Esophagus (tissue), 2 donors: ENCODE measurements around the gene ORM1. TPM values are rescaled to one million over a fixed set of nuclear protein-coding genes. Genes with fewer than 3 reads are reported as not detected.

Source experiments
- H3K27ac ChIP-seq, 2 donors: one replicate each; pipeline ENCODE4 v1.5.1; 2013; ENCODE audit warnings: low read depth in 2 of 2, mild to moderate bottlenecking in 2 of 2, inconsistent platforms in 1 of 2, low read length in 1 of 2, moderate library complexity in 1 of 2
- H3K27me3 ChIP-seq, 2 donors: one replicate each; pipeline ENCODE4 v1.6.1; 2013; ENCODE audit warnings: low read length in 2 of 2, control low read depth in 1 of 2, mild to moderate bottlenecking in 1 of 2; ENCODE audit not compliant: insufficient read depth in 2 of 2, control insufficient read depth in 1 of 2
- H3K36me3 ChIP-seq, 2 donors: one replicate each; pipeline ENCODE4 v1.6.1; 2013; ENCODE audit warnings: low read length in 1 of 2; ENCODE audit not compliant: control insufficient read depth in 2 of 2, insufficient read depth in 2 of 2
- H3K4me1 ChIP-seq, 2 donors: one replicate each; pipeline ENCODE4 v1.6.1; 2013; ENCODE audit warnings: low read length in 1 of 2; ENCODE audit not compliant: control insufficient read depth in 2 of 2, insufficient read depth in 2 of 2
- H3K4me3 ChIP-seq, 2 donors: one replicate each; pipeline ENCODE4 v1.5.1; 2013; ENCODE audit warnings: low read length in 2 of 2, mild to moderate bottlenecking in 2 of 2, low read depth in 1 of 2, moderate library complexity in 1 of 2
- H3K9me3 ChIP-seq, 2 donors: one replicate each; pipeline ENCODE4 v1.6.1; 2013; ENCODE audit warnings: mild to moderate bottlenecking in 2 of 2, low read depth in 1 of 2, low read length in 1 of 2, moderate library complexity in 1 of 2; ENCODE audit not compliant: control insufficient read depth in 2 of 2, insufficient read depth in 1 of 2
- WGBS, 2 donors: extraction: QIAGEN DNeasy Blood & Tissue Kit; methylation state at CpG; one replicate each; pipeline ENCODE4 v1.1.7; 2013; 5-methylcytosine and 5-hydroxymethylcytosine counted together
- polyA plus RNA-seq, 2 donors: library from polyadenylated mRNA; stranded (reverse); fragments of 200-250 nt; gene quantifications; one replicate each; pipeline ENCODE4 v1.2.3, GENCODE V29; 2013
- donor health status: healthy with polysubstance abuse.
- donor health status: Bipolar disorder and iron deficiency.

ORM1 gene
- polyA plus RNA-seq, 2 donors: 0.11 TPM; not detected in 1

DNA sequence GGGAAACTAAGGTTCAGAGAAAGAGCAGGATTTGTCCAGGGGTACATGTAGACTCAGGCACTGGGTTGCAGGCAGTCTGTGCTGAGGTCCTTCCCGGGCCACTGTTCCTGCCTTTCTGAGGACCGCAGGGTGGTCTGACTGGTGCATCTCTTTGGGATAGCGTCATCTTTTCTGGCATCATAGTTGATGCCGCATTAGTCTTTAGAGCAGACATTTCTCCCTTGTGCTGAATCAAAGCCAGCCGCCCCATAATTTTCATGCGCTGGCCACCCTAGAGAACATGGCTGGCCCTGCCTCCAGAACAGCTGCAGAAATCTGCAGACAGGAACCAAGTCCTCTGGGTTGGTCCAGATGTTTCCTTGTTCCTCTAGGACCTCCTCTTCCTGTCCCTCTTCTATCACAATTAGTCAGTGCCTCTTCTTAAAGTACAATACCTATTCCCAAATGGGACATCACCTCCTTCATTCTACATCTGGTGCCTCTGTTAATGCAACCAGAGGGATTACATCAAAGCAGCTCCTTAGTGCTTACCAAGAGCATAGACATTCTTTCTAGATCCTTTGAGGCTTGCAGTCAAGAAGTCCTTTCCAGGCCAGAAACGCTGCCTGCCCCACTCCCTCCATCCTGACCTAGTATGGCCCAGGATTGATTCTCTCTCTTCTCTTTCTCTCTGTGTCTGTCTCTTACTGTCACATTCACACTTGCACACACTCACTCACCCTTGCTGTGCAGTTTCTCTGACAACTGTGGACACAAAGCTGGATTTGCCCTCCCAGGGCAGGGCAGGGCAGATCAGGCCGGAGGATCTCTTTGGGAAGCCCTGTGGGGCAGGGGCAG lies 42.0 kb upstream of the ORM1 start:
- Histone ChIP-seq H3K27ac (no peak overlapping the region), H3K4me3 (no peak overlapping the region), H3K36me3 (no peaks in the 10 kb centered on the region), H3K4me1 (peaks cover 0 to 9% of the 10 kb centered on the region in 2 donors), H3K27me3 (no peaks in the 10 kb centered on the region), H3K9me3 (no peaks in the 10 kb centered on the region)
- 77 to 81% methylated on average over 8 of the region's 8 CpGs for whole genome bisulfite sequencing, 2 donors

DNA sequence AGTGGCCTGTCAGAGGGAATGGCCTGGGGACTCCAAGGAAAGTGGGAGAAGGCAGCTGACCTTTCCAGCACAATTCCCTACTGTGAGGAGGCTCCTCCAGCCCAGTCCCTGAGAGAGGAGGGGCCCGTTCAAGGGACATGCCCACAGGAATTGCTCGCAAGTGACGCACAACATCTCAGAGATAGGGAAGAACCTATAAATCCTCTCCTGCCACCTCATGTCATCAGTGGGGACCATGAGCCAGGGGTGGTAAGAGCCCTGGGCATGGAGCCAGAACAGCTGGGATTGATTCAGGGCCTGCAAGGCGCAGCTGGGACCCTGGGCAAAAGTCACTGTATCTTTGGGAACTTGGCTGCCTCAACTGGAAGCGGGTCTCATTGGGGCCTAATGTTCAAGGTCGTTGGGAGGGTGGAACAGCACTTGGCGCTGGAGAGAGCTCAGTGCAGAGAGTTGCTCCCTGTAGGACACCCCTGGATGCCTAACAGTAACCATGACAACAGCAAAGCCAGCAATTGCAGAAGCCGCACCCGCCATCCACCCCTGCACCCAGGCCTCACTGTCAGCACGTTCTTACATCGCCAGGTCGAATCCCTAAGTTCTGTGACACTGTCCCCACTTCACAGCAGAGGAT lies 41.3 kb upstream of the ORM1 start:
- WGBS, 2 donors: 79 to 82% methylated on average over 12 of the region's 12 CpGs
- H3K36me3 ChIP-seq: no peaks in the 10 kb centered on the region
- H3K27ac ChIP-seq: no peak overlapping the region
- H3K27me3 ChIP-seq: no peaks in the 10 kb centered on the region
- H3K9me3 ChIP-seq: no peaks in the 10 kb centered on the region
- peaks cover 0 to 9% of the 10 kb centered on the region in 2 donors for H3K4me1 ChIP-seq
- no peak overlapping the region for H3K4me3 ChIP-seq

DNA sequence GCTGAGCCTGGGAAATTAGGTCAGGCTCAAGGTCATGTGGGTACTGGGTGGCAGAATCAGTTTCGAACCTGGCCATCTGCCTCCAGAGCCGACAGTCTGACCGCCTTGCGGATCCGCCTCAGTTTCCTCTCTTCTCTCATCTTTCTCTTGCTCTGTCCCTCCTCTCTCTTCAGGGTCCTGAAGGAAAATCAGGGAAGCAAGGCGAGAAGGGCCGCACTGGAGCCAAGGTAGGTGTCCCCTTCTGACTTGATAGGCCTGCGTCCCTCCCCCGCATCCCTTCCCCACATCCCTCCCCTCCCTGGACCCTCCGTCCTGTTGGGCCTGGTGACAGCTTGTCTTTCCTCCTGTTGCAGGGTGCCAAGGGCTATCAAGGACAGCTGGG lies 40.8 kb upstream of the ORM1 start:
- H3K27me3 ChIP-seq: no peaks in the 10 kb centered on the region
- 92 to 94% methylated on average over 10 of the region's 10 CpGs for WGBS, 2 donors
- no peaks in the 10 kb centered on the region for H3K9me3 ChIP-seq

DNA sequence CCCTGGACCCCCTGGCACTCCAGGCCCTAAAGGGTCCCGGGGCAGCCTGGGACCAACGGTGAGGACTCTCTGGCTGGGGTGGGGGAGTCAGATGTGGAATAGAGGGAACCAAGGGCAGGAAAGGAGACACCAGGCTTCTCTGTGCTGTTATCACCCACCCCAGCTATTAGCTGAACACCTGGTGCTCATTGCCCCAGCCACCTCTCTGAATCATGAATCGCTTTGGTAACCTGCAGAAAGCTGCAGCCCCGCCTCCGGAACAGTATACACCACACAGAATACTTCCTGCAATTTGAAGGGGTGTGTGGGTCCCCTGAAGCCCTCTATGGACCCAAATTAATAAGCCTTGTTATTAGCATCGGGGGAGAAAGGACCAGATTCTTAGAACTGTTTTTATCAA lies 40.4 kb upstream of the ORM1 start:
- no peaks in the 10 kb centered on the region for H3K9me3 ChIP-seq
- H3K4me1 ChIP-seq: peaks cover 0 to 9% of the 10 kb centered on the region in 2 donors
- no peaks in the 10 kb centered on the region for H3K36me3 ChIP-seq
- no peak overlapping the region for H3K4me3 ChIP-seq
- 77 to 87% methylated on average over 6 of the region's 6 CpGs for WGBS, 2 donors
- no peaks in the 10 kb centered on the region for H3K27me3 ChIP-seq
- no peak overlapping the region for H3K27ac ChIP-seq

More for the DNA sequence above, 40.8 kb upstream of the ORM1 start:
- H3K27ac ChIP-seq: no peak overlapping the region
- H3K4me3 ChIP-seq: no peak overlapping the region
- H3K4me1 ChIP-seq: peaks cover 0 to 9% of the 10 kb centered on the region in 2 donors
- no peaks in the 10 kb centered on the region for H3K36me3 ChIP-seq

DNA sequence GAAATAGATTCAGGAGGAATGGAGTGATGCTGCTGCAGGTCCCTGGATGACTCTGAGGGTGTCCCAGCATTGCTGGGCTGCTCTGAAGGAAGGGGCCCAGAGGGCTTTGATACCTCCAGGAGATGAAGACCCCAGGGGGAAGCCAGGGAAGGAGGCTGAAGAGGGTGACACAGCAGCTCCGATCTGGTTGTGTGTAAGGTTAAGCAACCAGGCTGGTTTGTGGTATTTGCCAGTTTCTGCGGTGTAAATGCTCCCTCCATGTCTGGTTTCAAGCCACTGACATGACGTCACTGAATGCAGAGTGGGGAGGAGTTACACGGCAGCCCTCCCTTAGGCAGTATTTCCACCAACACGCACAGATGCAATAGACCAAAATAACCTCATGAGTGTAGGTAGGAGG lies 40.0 kb upstream of the ORM1 start:
- Histone ChIP-seq H3K4me3 (no peak overlapping the region), H3K9me3 (no peaks in the 10 kb centered on the region), H3K27me3 (no peaks in the 10 kb centered on the region), H3K36me3 (no peaks in the 10 kb centered on the region), H3K27ac (no peak overlapping the region), H3K4me1 (peaks cover 0 to 10% of the 10 kb centered on the region in 2 donors)
- 43 to 51% methylated on average over 5 of the region's 5 CpGs for WGBS, 2 donors

DNA sequence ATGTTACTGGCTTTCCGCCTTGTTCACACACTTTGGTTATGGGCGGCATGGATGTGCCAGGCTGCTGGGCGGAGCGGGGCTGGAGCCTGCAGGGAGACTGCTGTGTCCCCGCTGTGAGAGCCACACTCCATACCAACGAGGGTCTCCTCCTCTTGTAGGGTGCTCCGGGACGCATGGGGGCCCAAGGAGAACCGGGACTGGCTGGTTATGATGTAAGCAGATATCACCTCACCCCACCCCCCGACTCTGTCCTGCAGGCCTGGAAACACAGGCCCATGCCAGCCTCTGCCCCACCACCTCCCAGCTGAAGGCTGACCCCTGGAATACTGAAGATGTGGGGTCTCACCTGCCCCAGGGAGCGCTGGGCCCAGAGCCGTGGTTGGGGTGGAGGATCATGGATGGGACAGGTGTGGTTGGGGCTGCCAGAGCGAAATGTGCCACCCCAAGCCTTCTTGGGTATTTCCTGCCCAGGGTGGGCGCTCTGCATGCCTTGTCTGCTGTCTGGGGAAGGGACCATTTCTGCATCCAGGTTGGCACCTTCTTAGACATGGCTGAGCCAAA lies 39.3 kb upstream of the ORM1 start:
- no peak overlapping the region for H3K27ac ChIP-seq
- peaks cover 0 to 10% of the 10 kb centered on the region in 2 donors for H3K4me1 ChIP-seq
- H3K36me3 ChIP-seq: no peaks in the 10 kb centered on the region
- H3K27me3 ChIP-seq: no peaks in the 10 kb centered on the region
- WGBS, 2 donors: 92 to 93% methylated on average over 14 of the region's 14 CpGs
- no peaks in the 10 kb centered on the region for H3K9me3 ChIP-seq
- no peak overlapping the region for H3K4me3 ChIP-seq

DNA sequence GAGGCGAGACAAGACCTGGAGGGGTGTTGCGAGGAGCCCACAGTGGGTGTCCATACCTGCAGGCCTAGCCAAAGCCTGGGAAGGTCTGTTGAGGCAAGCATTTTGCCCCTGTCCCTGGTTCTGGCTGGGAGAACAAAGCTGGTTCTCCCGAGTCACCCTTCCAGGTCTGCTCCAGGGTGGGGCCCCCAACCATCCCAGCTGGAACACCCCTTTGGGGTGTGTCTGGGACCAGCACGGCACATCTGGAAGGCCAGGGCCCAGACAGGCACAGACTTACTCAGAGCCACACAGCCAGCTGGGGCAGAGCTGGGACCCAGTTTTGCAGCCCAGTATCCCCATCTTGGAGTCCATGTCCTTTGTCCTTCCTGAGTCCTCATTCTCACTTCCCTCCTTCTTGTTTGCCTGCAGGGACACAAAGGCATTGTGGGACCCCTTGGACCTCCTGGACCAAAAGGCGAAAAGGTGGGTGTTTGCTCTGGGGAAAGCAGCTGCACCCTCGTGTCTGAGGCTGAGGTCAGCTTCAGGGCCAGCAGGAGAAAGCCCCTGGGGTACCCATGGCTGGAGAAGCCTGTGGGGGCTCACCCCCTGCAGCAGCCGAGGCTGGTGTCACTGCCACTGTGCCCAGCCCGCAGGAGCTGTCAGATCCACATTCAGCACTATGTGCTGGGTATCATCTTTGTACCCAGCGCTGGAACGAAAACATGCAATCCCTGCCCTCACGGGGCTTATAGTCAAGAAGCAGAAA lies 38.4 kb upstream of the ORM1 start:
- no peaks in the 10 kb centered on the region for H3K36me3 ChIP-seq
- no peak overlapping the region for H3K27ac ChIP-seq
- H3K27me3 ChIP-seq: no peaks in the 10 kb centered on the region
- 82 to 88% methylated on average over 11 of the region's 11 CpGs for WGBS, 2 donors
- no peak overlapping the region for H3K4me3 ChIP-seq
- no peaks in the 10 kb centered on the region for H3K9me3 ChIP-seq
- H3K4me1 ChIP-seq: peaks cover 0 to 9% of the 10 kb centered on the region in 2 donors

DNA sequence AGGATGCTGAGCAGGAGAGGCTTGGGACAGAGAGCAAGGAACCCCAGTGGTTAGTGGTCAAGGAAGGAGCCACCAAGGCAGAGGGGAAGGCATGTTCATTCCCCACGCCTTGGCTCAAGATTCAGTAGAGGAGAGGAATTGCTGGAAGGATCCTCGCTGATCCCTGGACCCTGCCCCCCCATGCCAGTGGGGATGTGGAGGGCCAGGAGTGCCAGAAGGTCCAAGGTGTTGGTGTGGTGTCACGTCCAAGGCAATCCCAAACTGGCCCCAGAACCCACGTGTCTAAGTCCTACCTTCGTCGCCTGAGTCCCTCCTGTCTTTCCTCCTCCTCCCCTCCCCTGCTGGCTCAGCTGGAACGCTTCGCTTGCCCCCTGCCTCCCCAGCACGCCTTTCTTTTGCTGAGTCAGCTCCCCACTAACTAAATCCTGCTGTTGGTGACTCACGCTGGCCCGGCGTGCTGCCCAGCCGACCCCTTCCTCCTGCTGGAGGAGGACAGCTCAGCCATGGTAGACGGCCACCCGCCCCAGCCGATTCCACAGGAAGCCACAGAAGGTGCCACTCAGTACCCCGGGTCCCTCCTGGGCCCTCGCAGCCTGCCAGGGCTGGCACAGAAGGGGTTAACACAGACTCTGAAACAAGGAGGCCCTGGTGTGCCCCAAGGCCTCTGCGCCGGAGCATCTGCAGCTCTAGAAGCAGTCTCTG lies 37.6 kb upstream of the ORM1 start:
- peaks cover 0 to 9% of the 10 kb centered on the region in 2 donors for H3K4me1 ChIP-seq

DNA sequence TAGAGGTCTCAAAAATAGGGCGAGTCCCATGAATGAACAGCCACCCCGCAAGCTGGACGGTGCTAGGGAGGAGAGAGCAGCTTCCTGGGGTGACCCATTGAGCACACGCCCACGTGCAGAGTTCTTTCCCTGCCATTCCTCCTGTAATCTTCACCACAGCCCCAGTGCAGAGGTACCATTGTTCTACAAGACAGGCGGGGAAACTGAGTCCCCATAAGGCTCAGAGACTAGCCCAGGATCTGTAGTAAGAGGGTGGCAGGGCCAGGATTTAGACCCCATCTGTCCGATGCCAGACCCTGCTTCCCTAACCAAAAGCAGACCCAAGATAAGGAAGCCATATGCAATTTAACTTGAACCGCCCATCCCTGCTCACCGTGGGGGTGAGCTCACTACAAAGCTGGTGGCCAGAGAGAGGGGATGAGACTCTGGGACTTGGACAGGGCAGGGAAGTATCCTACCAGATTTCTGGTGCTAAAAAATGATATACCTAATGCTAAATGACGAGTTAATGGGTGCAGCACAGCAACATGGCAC lies 36.7 kb upstream of the ORM1 start:
- WGBS, 2 donors: 84 to 89% methylated on average over 10 of the region's 10 CpGs

More for the DNA sequence above, 37.6 kb upstream of the ORM1 start:
- Histone ChIP-seq H3K9me3 (no peaks in the 10 kb centered on the region), H3K27ac (no peak overlapping the region), H3K36me3 (no peaks in the 10 kb centered on the region), H3K27me3 (no peaks in the 10 kb centered on the region), H3K4me3 (no peak overlapping the region)
- 48 to 52% methylated on average over 20 of the region's 20 CpGs for WGBS, 2 donors

More for the DNA sequence above, 36.7 kb upstream of the ORM1 start:
- Histone ChIP-seq H3K4me3 (no peak overlapping the region), H3K27me3 (no peaks in the 10 kb centered on the region), H3K4me1 (peaks cover 0 to 9% of the 10 kb centered on the region in 2 donors), H3K9me3 (no peaks in the 10 kb centered on the region), H3K27ac (no peak overlapping the region), H3K36me3 (no peaks in the 10 kb centered on the region)
